ENCODE measurements around the gene POU6F1. TPM values are rescaled to one million over a fixed set of nuclear protein-coding genes. Genes with fewer than 3 reads are reported as not detected.

Gene POU6F1
- total and polyA plus RNA-seq, 2 donors (not counting 1 experiment from before 2014, with no cell fraction given): 3.3 to 4.8 TPM

- H3K79me2 ChIP-seq (ENCODE audit: control insufficient read depth, insufficient read depth, low read length): peaks cover 6% of the 10 kb centered on the region
- H3K27me3 ChIP-seq (ENCODE audit: control insufficient read depth, insufficient read depth, low read length): no peaks in the 10 kb centered on the region
- no peak for TF ChIP-seq EZH2 (IDR thresholded peaks at IDR 0.05; ENCODE audit: low read length, missing control alignments)
- TF ChIP-seq, protein P1, sequence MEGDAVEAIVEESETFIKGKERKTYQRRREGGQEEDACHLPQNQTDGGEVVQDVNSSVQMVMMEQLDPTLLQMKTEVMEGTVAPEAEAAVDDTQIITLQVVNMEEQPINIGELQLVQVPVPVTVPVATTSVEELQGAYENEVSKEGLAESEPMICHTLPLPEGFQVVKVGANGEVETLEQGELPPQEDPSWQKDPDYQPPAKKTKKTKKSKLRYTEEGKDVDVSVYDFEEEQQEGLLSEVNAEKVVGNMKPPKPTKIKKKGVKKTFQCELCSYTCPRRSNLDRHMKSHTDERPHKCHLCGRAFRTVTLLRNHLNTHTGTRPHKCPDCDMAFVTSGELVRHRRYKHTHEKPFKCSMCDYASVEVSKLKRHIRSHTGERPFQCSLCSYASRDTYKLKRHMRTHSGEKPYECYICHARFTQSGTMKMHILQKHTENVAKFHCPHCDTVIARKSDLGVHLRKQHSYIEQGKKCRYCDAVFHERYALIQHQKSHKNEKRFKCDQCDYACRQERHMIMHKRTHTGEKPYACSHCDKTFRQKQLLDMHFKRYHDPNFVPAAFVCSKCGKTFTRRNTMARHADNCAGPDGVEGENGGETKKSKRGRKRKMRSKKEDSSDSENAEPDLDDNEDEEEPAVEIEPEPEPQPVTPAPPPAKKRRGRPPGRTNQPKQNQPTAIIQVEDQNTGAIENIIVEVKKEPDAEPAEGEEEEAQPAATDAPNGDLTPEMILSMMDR (conservative IDR thresholded peaks at IDR 0.05 in 1 of 2, IDR thresholded peaks at IDR 0.05 in 1 of 2; ENCODE audit: low read depth in 1 of 2, low read length in 2 of 2): no peak
- H3K4me2 ChIP-seq (ENCODE audit: extremely low read depth, insufficient read depth, low read length): no peak overlapping the region
- peak; percentile 59 to 63 for DNase-seq (ENCODE audit: low read depth in 2 of 2)
- H3K9me3 ChIP-seq (ENCODE audit: control insufficient read depth, insufficient read depth, low read depth, low read length): no peaks in the 10 kb centered on the region
- H4K20me1 ChIP-seq (ENCODE audit: control insufficient read depth, extremely low read depth, insufficient read depth, low read length): no peaks in the 10 kb centered on the region
- peak overlapping the region; percentile 14 for H3K9ac ChIP-seq (ENCODE audit: insufficient read depth, low read length)
- peak overlapping the region; percentile 56 for H2AFZ ChIP-seq (ENCODE audit: low read length)
- peaks cover 15% of the 10 kb centered on the region for H3K36me3 ChIP-seq (ENCODE audit: control insufficient read depth, insufficient read depth, low read length)
- H3K4me1 ChIP-seq (ENCODE audit: control insufficient read depth, extremely low read depth, insufficient read depth, low read length): peaks cover 2% of the 10 kb centered on the region
- H3K4me3 ChIP-seq (replicated peaks in 1 of 4; ENCODE audit: control extremely low read depth in 1 of 4, insufficient read depth in 1 of 4, low read depth in 3 of 4, low read length in 4 of 4): no peak overlapping the region
- H3K27ac ChIP-seq (ENCODE audit: insufficient read depth, low read length): peak overlapping the region; percentile 47
Measured at GRCh38 chr12:51246254-51246853, 28.5 kb upstream of the POU6F1 start.

DNA sequence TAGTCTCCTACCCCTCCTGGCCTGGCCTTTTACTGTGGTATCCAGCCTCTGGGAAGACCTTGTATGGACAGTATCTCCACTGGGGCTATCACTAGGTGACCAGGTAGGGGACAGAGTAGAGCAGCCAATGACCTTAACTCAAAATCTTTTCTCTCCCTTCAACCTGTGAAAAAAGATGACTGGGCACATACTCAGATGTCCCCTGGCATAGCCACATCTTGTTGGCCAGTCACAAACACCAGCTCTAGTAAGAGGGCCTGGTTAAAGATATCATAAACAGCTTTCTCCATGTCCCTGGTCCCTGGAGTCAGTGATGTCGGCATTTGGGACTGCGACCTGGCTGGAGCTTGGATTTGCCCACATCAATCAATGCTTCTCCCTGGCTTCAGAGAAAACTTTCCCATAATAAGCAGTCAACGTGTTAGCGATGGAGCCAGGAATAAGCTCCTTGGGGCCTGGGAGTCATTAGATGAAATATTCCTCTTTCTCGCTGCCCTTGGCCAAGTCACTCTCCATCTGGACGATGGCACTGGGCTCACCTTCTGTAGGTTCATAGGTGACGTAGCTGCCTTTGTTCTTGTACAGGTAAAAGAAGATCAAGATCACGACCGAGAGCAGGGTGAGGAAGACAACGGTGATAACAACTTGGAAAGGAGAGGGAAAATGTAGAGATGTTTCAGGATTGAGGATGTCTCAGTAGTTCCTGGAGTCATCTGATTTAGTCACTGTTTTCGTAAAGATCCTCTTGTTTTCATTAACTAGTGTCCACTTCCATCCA, 27.8 kb upstream of the POU6F1 start:
- H3K36me3 ChIP-seq (ENCODE audit: control insufficient read depth, insufficient read depth, low read length): peaks cover 17% of the 10 kb centered on the region
- H3K27ac ChIP-seq (ENCODE audit: insufficient read depth, low read length): peak overlapping the region; percentile 47
- no peak overlapping the region for H2AFZ ChIP-seq (ENCODE audit: low read length)
- no peaks in the 10 kb centered on the region for H3K9me3 ChIP-seq (ENCODE audit: control insufficient read depth, insufficient read depth, low read depth, low read length)
- TF ChIP-seq, protein P1 (conservative IDR thresholded peaks at IDR 0.05 in 1 of 2, IDR thresholded peaks at IDR 0.05 in 1 of 2; ENCODE audit: low read depth in 1 of 2, low read length in 2 of 2): no peak
- TF ChIP-seq EZH2 (IDR thresholded peaks at IDR 0.05; ENCODE audit: low read length, missing control alignments): no peak
- DNase-seq (ENCODE audit: low read depth in 2 of 2): no peak
- H3K4me2 ChIP-seq (ENCODE audit: extremely low read depth, insufficient read depth, low read length): no peak overlapping the region
- H3K4me3 ChIP-seq (replicated peaks in 1 of 4; ENCODE audit: control extremely low read depth in 1 of 4, insufficient read depth in 1 of 4, low read depth in 3 of 4, low read length in 4 of 4): no peak overlapping the region
- H3K9ac ChIP-seq (ENCODE audit: insufficient read depth, low read length): no peak overlapping the region
- no peaks in the 10 kb centered on the region for H3K27me3 ChIP-seq (ENCODE audit: control insufficient read depth, insufficient read depth, low read length)
- peaks cover 6% of the 10 kb centered on the region for H3K79me2 ChIP-seq (ENCODE audit: control insufficient read depth, insufficient read depth, low read length)
- H3K4me1 ChIP-seq (ENCODE audit: control insufficient read depth, extremely low read depth, insufficient read depth, low read length): peaks cover 8% of the 10 kb centered on the region
- no peaks in the 10 kb centered on the region for H4K20me1 ChIP-seq (ENCODE audit: control insufficient read depth, extremely low read depth, insufficient read depth, low read length)

GRCh38 chr12:51244269-51244668, 26.4 kb upstream of the POU6F1 start:
- H3K4me1 ChIP-seq (ENCODE audit: control insufficient read depth, extremely low read depth, insufficient read depth, low read length): peaks cover 12% of the 10 kb centered on the region
- no peaks in the 10 kb centered on the region for H3K27me3 ChIP-seq (ENCODE audit: control insufficient read depth, insufficient read depth, low read length)
- no peak overlapping the region for H3K9ac ChIP-seq (ENCODE audit: insufficient read depth, low read length)
- no peak for TF ChIP-seq EZH2 (IDR thresholded peaks at IDR 0.05; ENCODE audit: low read length, missing control alignments)
- TF ChIP-seq, protein P1 (conservative IDR thresholded peaks at IDR 0.05 in 1 of 2, IDR thresholded peaks at IDR 0.05 in 1 of 2; ENCODE audit: low read depth in 1 of 2, low read length in 2 of 2): no peak
- no peak overlapping the region for H2AFZ ChIP-seq (ENCODE audit: low read length)
- peaks cover 15% of the 10 kb centered on the region for H3K79me2 ChIP-seq (ENCODE audit: control insufficient read depth, insufficient read depth, low read length)
- H4K20me1 ChIP-seq (ENCODE audit: control insufficient read depth, extremely low read depth, insufficient read depth, low read length): no peaks in the 10 kb centered on the region
- H3K9me3 ChIP-seq (ENCODE audit: control insufficient read depth, insufficient read depth, low read depth, low read length): no peaks in the 10 kb centered on the region
- DNase-seq (ENCODE audit: low read depth in 2 of 2): peak in 1 of 2 donors; percentile 60
- H3K27ac ChIP-seq (ENCODE audit: insufficient read depth, low read length): no peak overlapping the region
- no peak overlapping the region for H3K4me3 ChIP-seq (replicated peaks in 1 of 4; ENCODE audit: control extremely low read depth in 1 of 4, insufficient read depth in 1 of 4, low read depth in 3 of 4, low read length in 4 of 4)
- no peak overlapping the region for H3K4me2 ChIP-seq (ENCODE audit: extremely low read depth, insufficient read depth, low read length)
- peaks cover 18% of the 10 kb centered on the region for H3K36me3 ChIP-seq (ENCODE audit: control insufficient read depth, insufficient read depth, low read length)
